NOMO-1 treated with DMSO at 0.1 percent for 48 hours (cell line): ENCODE results near the gene INHBC.
A peak's percentile ranks its signal among the peaks of the same experiment; 100 is the strongest.
"Not testable (repeated sequence)": the region's sequence is repeated elsewhere in the genome, so short reads cannot be mapped to it uniquely, and the experiment has no call there.

ENCODE experiments used
- DNase-seq: peaks from one replicate; lab custom pipeline; 2025; ENCODE audit not compliant: unreplicated experiment; lab: John Stamatoyannopoulos, UW

The INHBC gene

DNA sequence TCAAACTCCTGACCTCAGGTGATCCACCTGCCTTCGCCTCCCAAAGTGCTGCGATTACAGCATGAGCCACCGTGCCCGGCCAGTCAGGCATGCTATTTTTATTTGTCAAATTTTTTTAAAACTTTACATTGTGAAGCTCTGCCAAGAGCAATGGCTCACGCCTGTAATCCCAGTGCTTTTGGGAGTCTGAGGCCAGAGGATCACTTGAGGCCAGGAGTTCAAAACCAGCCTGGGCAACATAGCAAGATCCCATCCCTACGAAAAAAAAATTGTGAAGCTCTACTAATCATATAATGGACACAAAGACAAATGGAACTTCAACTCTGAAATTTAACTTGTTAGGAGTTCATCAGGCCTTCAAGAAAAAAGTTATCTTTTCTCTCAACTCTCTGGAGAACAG lies 5.6 kb upstream of the INHBC start:
- no peak for DNase-seq

DNA sequence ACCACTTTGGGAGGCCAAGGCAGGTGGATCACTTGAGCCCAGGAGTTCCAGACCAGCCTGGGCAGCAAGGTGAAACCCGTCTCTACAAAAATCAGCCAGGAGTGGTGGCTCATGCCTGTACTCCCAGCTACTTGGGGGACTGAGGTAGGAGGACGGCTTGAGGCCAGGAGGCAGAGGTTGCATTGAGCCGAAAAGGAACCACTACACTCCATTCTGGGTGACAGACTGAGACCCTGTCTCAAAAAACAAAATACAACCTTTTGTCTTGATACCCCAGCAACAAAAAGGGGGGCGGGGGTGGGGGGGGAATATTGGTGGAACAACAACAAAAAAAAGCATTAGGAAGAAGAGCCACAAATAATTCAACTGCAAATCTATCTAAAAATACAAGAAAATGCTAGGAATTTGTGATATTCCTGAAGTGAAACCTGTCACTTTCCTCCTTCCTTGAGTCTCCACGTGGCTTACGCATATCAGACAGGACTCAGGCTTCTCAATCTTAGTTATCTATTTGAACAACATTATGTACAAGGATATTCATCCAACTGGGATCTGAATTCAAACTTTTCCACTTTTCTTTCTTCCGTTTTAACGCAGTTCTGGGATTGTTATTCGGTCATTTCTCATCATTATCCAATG lies 5.0 kb upstream of the INHBC start:
- no peak for DNase-seq

DNA sequence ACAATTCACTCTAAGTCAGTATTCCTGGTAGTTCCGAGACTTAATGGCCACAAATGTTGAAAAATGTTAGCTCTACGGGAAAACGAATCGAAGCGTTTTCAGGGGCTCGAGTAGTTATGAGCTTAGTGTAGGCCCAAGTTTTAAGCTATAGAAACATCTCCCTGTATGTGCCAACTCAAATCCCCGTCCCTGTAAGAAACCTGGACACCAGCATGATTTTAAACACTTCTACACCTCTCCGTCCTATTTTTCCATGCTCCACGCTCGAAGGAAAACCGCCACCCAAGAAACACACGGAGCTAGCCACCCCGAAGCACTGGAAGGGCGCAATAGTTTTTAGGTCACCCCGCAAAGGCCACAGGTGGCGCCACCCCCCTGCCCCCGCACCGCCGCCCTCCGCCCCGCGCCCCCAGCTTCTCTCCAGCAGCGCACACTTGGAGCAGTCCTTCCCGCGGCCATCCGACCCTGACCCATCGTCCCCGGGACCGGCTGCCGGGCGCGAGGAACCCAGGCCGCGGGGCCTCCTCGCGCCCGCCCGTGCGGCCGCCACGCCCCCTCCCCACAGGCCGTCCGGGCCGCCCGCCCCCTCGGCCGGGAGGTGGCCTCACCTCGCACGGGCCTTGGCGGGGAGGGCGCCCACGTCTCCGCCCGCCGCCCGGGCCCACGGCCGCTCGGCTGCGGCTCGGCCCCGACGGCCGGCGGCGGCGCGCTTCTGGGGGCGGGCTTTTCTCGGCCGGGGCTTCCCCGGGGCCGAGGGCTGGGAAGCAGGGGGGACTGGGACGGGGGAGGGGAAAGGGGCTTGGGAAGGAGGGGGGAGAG lies 4.3 kb upstream of the INHBC start:
- peak; percentile 62 for DNase-seq

DNA sequence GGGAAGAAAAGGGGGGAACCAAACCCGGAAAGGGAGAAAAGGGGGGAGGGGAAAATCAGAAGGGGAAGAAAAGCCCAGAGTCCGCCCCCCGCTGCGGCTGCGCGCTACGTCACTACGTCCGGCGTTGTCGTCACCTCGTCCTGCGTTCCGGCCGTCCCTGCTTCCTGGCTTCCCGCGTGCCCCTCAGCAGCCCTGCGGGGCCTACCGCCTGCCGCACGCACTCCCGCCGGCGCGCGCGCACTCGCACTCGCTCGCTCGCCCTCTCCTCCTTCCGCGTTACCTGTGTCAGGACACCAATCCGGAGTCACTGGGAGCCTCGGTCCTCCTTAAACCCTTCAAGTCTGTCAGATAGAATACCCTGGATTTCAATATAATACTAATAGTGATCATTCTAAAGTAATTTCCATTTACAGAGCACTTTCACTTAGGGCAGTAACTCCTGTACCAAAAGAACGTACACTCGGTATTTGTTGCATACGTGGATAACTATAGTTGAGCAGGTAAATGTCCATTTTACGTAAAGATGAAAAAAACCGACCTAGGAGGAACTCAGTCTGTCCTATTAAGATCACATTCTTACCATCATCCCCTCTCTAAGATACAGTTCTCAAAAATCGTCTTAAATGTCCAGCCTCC lies 3.5 kb upstream of the INHBC start, which contains the start of gene R3HDM2:
Gene R3HDM2, minus strand, starts transcription at position 113 of the 636 bp plus-strand sequence. CDS start 120,615 bp downstream, outside the sequence.
- DNase-seq = peak; percentile 95

DNA sequence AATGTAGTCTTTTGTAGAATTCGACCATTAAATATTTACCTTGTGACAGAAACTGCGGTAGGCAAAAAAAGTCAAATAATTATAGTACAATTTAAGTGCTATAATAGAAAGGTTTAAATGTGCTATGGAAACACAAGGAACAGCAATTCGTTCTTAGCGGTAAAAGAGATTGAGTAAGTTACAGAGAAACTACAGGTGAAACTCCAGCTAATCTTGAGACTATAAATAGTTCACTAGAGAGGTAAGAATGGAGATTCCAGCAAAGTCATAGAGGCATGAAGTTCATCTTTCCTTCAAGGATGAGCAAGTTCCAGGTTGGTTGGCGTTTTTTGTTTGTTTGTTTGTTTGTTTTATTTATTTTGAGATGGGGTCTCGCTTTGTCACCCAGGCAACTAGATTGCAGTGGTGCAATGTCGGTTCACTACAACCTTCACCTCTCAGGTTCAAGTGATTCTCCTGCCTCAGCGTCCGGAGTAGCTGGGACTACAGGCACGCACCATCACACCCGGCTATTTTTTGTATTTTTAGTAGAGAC lies 2.9 kb upstream of the INHBC start:
- no peak for DNase-seq

DNA sequence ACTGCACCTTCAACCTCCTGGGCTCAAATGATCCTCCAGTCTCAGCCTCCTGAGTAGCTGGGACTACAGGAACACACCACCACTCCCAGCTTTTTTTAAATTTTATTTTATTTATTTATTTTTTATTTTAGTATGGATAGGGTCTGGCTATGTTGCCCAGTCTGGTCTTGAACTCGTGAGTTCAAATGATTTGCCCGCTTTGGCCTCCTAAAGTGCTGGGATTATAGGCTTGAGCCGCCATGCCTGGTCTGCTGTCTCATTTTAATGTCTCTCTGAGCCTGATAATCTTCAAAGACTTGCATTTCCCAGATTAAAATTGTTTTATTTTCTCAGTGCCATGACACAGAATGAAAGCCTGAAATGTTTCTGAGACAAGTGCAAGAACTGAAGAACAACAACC lies 1.2 kb upstream of the INHBC start:
- DNase-seq = no peak

DNA sequence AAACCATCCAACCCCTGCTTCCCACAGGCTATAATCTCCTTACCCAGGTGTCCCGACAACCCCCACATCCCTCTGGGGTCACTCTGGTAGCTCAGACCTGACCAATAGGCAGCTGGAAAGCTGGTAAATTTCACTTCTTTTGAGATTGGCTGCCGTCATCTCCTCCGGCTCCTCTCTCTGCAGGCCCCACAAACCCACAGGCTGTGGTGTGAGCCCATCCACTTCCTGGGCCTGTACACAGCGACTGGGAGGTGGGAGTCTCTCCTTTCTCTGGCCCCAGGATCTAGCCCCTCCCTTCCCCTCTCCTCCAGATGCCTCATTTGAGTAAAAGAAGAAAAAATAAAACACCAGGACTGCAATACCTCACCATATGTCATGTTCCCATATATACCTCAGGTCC lies 709 bp downstream of the INHBC start:
- no peak for DNase-seq

DNA sequence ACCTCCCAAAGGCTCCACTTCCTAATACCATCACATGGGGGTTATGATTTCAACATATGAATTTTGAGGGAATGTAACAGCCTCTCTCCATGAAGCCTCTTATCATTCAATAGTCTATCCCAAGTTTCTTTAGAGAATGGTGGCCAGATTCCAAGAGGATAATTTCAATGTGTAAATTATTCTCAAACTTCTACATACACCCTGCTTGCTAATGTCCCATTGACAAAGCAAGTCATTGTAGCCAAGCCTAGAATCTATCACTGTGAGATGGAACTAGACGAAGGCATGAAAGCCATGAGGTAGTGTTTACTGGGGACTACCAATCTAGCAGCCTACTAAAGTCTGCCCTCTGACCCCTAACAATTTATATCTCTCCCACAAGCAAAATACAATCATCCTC lies 3.8 kb downstream of the INHBC start:
- DNase-seq = no peak

DNA sequence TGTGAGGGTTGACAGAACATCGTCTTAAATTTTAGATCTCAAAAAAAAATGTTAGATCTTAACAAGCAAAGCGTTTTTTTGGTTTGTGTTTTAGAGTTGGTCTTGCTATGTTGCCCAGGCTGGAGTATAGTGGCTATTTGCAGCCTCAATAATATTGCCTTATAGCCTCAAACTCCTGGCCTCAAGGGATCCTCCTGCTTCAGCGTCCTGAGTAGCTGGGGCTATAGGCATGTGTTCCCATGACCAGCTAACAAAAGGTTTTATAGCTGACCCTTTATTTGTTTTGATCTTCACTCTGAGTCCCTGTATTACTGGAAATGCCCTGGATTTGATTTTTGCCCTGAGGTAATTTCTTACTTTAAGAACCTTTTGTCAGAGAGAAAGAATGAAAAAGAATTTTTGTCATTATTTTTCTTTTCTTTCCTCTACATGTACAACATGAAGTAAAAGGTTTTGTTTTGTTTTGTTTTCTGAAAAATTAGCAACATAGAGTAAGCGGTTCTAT lies 5.2 kb downstream of the INHBC start:
- DNase-seq = no peak

DNA sequence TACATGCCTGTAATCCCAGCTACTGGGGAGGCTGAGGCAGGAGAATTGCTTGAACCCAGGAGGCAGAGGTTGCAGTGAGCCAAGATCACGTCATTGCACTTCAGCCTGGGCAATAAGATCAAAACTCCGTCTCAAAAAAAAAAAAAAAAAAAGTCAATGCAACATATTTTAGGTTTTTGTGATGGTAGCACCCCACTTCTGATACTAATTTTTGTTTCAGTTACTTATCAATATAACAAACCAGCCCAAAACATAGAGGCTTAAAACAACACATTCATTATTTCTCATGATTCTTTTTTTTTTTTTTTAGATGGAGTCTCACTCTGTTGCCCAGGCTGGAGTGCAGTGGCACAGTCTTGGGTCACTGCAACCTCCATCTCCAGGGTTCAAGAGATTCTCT lies 6.8 kb downstream of the INHBC start:
- DNase-seq = not testable (repeated sequence)

DNA sequence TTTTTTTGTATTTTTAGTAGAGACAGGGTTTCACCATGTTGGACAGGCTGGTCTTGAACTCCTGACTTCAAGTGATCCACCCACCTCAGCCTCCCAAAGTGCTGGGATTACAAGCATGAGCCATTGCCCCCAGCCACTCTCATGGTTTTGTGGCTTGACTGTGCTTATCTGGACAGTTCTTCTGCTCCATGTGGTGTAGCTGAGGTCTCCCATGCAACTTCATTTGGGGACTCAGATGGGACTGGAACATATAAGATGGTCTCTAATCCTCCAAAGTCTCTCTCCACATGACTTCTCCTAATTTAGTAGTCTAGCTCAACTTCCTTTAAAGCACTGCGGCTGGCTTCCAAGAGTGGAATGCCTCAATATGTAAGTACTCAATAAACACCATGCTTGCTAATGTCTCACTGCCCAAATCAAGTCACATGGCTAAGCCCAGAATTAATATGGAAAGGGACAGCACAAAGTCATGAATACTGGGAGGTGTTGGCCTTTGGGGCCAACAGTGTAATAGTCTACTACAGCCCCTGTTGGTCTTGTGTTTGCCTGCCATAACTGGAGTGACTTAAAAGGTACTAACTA lies 7.4 kb downstream of the INHBC start:
- DNase-seq = no peak

DNA sequence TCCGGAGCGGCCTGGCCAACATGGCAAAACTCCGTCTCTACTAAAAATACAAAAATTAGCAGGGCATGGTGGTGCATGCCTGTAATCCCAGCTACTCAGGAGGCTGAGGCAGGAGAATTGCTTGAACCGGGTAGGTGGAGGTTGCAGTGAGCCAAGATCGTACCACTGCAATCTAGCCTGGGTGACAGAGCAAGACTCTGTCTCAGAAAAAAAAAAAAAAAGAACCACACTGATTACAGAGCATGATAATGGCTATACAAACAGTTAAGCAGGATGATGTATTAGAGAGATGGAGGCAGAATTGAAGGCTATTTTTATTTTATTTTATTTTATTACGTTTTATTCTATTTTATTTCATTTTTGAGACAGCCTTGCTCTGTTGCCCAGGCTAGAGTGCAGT lies 9.8 kb downstream of the INHBC start:
- DNase-seq = not testable (repeated sequence)

DNA sequence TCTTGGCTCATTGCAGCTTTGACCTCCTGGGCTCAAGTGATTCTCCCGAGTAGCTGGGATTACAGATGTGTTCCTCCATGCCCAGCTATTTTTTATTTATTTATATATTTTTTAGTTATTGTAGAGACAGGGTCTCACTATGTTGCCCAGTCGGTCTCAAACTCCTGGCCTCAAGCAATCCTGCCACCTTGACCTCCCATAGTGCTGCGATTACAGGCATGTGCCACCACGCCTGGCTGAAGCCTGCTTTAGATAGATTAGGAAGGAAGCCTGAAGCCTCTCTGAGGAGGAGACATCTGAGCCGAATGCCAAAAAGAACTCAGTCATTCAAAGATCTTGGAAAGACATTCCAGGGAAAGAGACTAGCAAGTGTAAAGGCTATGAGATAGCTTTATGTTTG lies 10.2 kb downstream of the INHBC start:
- no peak for DNase-seq

DNA sequence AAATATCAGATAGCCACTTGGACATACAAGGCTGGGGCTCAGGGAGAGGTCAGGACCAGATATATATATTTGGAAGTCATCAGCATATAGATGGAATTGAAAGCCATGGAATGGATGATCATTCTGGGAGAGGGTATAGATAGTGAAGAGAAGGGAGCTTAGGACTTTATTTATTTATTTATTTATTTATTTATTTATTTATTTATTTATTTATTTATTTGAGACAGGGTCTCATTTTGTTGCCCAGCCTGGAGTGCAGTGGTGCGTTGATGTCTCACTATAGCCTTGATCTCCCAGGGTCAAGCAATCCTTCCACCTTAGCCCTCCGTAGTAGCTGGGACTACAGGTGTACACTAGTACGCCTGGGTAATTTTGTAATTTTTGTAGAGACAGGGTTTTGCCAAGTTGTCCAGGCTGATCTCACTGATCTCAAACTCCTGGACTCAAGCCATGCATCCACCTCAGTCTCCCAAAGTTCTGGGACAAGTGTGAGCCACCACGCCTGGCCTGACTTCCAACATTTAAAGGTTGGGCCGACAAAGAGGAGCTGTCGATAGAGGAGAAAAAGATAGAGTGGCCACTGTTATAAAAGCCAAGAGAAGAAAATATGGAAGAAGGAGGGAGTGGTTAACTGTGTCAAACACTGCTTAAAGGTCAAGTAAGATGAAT lies 11.8 kb downstream of the INHBC start:
- no peak for DNase-seq

DNA sequence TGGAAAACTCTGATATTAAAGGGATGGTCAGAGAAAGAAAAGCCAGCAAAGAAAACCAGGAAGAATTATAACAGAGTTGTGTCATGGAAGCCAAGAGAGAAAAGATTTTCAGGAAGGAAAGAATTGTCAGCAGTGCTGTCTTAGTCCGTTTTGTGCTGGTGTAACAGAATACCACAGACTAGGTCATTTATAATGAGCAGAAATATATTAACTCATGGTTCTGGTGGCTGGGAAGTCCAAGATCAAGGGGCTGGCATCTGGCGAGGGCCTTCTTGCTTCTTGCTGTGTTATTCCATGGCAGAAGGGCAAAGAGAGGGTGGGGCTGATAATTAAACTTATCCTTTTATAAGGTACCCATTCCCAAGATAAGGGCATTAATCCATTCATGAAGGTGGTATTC lies 14.1 kb downstream of the INHBC start:
- DNase-seq = no peak

DNA sequence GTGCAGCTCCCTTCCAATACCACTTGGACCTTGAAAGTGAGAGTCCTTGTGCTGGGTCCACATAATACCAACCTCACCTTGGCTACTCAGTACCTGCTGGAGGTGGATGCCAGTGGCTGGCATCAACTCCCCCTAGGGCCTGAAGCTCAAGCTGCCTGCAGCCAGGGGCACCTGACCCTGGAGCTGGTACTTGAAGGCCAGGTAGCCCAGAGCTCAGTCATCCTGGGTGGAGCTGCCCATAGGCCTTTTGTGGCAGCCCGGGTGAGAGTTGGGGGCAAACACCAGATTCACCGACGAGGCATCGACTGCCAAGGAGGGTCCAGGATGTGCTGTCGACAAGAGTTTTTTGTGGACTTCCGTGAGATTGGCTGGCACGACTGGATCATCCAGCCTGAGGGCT lies 14.8 kb downstream of the INHBC start:
- no peak for DNase-seq

DNA sequence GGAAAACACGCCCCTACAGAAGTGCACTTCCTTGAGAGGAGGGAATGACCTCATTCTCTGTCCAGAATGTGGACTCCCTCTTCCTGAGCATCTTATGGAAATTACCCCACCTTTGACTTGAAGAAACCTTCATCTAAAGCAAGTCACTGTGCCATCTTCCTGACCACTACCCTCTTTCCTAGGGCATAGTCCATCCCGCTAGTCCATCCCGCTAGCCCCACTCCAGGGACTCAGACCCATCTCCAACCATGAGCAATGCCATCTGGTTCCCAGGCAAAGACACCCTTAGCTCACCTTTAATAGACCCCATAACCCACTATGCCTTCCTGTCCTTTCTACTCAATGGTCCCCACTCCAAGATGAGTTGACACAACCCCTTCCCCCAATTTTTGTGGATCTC lies 15.5 kb downstream of the INHBC start:
- DNase-seq = no peak

DNA sequence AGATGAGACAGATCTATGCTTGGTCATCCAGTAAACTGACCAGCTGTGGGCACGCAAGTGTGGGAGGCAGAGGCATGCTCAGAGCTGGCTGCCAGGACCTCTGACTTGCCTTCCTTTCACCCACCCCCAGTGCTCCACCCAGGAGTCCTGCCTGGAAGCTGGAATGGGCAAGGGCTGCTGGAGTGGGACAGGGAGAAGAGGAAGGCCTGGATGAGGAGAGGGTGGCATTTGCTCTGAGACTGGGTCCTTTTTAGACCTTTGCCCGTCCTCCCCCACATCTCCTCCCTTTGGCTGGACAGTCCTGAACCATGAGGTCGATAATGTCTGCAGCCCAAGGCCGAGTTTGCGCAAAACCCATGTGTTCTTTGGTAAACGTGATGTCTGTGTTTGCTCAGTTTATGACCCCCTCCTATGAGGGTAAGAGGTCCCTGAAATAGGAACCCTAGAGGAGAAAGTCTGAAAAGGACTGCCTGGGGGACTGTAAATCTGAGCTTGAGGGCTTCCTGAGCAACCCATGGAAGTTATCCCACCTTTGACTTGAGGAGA lies 16.7 kb downstream of the INHBC start:
- DNase-seq = no peak

DNA sequence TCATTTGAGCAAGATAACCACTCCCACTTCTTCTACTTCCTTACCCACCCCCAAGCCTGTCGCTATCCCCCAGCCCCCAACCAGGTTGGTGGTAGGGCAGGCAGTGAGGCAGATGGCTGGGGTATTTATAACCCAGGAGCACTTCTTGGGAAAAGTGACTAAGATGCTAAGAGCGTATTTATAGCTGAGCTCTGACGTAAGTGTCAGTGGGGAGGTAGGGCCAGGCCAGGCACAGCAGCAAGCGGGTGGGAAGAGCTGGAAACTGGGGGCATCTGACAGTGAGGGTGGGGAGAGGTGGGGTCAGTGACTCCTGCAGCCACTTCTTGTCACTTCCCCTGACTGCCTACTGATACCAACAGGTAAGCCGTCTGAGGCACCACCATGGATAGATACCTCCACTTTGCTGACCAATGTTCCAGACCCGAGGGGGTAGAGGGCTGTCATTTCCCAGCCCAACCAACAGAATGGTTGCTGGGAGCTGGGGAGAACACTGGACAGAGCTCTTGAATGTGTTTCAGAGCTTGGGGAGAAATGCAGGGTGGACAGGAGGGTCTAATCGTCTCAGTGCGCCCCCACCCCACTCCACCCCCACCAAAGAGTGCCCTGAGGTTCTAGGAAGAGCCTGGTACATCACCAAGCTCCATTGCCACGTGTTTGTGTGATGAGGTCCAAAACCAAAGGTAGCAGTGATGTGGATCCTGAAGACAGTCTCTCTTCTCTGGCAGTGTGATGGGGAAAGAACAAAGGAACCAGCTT lies 17.8 kb downstream of the INHBC start:
- no peak for DNase-seq
